ENCODE data around the gene MYH11.

MYH11 gene

DNA sequence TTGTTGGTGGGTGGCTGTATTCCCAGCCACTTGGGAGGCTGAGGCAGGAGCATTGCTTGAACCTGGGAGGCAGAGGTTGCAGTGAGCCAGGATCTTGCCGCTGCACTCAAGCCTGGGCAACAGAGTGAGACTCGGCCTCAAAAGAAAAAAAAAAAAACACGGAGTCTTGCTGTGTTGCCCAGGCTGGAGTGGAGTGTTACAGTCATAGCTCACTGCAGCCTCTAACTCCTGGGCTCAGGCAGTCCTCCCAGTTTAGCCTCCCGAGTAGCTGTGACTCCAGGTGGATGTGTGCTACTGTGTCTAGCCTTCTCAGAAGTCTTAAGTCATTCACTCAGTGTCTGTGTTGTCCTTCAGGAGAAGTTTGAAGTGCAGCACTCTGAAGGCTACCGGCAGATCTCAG is 179.4 kb downstream of the MYH11 start:
- Histone ChIP-seq H3F3A (ENCODE audit: low read depth) (no peaks in the 10 kb centered on the region), H3K9me3 (ENCODE audit: insufficient read depth, low read depth, low read length) (no peaks in the 10 kb centered on the region), H3K9me2 (replicated peaks; ENCODE audit: low read depth, low read length) (no peaks in the 10 kb centered on the region), H3K36me3 (ENCODE audit: insufficient read depth, low read length) (peaks cover 29% of the 10 kb centered on the region; the same call in 1 of the 2 replicates), H2AFZ (ENCODE audit: low read length) (no peak overlapping the region), H3K4me1 (ENCODE audit: insufficient read depth, low read length, poor library complexity, severe bottlenecking) (no peaks in the 10 kb centered on the region), H4K20me1 (ENCODE audit: insufficient read depth, low read length, poor library complexity, severe bottlenecking) (no peaks in the 10 kb centered on the region), H3K27me3 (ENCODE audit: insufficient read depth, low read length, poor library complexity, severe bottlenecking) (no peaks in the 10 kb centered on the region), H3K9ac (ENCODE audit: low read depth, low read length, poor library complexity, severe bottlenecking) (no peak overlapping the region), H3K79me2 (ENCODE audit: insufficient read depth, low read length) (no peaks in the 10 kb centered on the region), H3K4me2 (ENCODE audit: low read depth, low read length, poor library complexity, severe bottlenecking) (no peak overlapping the region), H3K4me3 (ENCODE audit: low read length, poor library complexity, severe bottlenecking) (no peak overlapping the region)
- no peak for TF ChIP-seq EZH2phosphoT487 (IDR thresholded peaks at IDR 0.05; ENCODE audit: borderline replicate concordance)
- TF ChIP-seq, protein P1, sequence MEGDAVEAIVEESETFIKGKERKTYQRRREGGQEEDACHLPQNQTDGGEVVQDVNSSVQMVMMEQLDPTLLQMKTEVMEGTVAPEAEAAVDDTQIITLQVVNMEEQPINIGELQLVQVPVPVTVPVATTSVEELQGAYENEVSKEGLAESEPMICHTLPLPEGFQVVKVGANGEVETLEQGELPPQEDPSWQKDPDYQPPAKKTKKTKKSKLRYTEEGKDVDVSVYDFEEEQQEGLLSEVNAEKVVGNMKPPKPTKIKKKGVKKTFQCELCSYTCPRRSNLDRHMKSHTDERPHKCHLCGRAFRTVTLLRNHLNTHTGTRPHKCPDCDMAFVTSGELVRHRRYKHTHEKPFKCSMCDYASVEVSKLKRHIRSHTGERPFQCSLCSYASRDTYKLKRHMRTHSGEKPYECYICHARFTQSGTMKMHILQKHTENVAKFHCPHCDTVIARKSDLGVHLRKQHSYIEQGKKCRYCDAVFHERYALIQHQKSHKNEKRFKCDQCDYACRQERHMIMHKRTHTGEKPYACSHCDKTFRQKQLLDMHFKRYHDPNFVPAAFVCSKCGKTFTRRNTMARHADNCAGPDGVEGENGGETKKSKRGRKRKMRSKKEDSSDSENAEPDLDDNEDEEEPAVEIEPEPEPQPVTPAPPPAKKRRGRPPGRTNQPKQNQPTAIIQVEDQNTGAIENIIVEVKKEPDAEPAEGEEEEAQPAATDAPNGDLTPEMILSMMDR (conservative IDR thresholded peaks at IDR 0.05; ENCODE audit: low read length): no peak

DNA sequence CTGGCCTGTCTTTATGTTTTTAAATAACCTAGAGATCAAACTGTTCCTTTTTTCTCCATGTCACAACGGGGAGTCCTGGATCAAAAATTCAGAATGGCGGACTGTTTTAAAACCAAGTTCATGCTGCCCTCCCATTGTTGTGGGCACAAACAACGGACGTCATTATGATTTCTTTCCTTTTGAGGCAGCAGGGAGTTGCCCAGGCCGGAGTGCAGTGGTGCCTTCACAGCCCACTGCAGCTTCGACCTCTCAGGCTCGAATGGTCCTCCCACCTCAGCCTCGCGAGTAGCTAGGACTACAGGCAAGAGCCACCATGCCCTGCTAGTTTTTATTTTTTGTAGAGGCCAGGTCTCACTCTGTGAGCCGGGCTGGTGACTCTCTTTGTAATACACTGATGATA is 180.3 kb downstream of the MYH11 start:
- H4K20me1 ChIP-seq (ENCODE audit: insufficient read depth, low read length, poor library complexity, severe bottlenecking): no peaks in the 10 kb centered on the region
- no peak overlapping the region for H2AFZ ChIP-seq (ENCODE audit: low read length)
- H3K4me2 ChIP-seq (ENCODE audit: low read depth, low read length, poor library complexity, severe bottlenecking): no peak overlapping the region
- no peaks in the 10 kb centered on the region for H3K27me3 ChIP-seq (ENCODE audit: insufficient read depth, low read length, poor library complexity, severe bottlenecking)
- H3K9ac ChIP-seq (ENCODE audit: low read depth, low read length, poor library complexity, severe bottlenecking): no peak overlapping the region
- TF ChIP-seq, protein P1 (conservative IDR thresholded peaks at IDR 0.05; ENCODE audit: low read length): no peak
- no peak for TF ChIP-seq EZH2phosphoT487 (IDR thresholded peaks at IDR 0.05; ENCODE audit: borderline replicate concordance)
- no peak overlapping the region for H3K4me3 ChIP-seq (ENCODE audit: low read length, poor library complexity, severe bottlenecking)
- H3K79me2 ChIP-seq (ENCODE audit: insufficient read depth, low read length): no peaks in the 10 kb centered on the region
- no peaks in the 10 kb centered on the region for H3K4me1 ChIP-seq (ENCODE audit: insufficient read depth, low read length, poor library complexity, severe bottlenecking)
- H3K36me3 ChIP-seq (ENCODE audit: insufficient read depth, low read length): peaks cover 34% of the 10 kb centered on the region; the same call in 1 of the 2 replicates
- no peaks in the 10 kb centered on the region for H3K9me2 ChIP-seq (replicated peaks; ENCODE audit: low read depth, low read length)
- H3K9me3 ChIP-seq (ENCODE audit: insufficient read depth, low read depth, low read length): no peaks in the 10 kb centered on the region
- H3F3A ChIP-seq (ENCODE audit: low read depth): no peaks in the 10 kb centered on the region

DNA sequence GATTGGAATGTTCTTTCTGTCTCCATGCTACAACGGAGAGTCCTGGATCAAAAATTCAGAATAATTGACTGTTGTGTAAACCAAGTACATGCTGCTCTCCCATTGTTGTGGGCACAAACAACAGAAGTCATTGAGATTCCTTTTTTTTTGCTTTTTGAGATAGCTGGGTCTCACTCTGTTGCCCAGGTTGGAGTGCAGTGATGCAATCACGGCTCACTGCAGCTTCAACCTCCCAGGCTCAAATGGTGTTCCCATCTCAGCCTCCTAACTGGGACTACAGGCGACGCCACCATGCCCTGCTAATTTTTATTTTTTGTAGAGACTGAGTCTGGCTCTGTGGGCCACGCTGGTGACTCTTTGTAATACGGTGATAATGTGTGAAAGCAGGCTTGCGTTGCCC is 182.3 kb downstream of the MYH11 start:
- no peaks in the 10 kb centered on the region for H4K20me1 ChIP-seq (ENCODE audit: insufficient read depth, low read length, poor library complexity, severe bottlenecking)
- no peaks in the 10 kb centered on the region for H3K79me2 ChIP-seq (ENCODE audit: insufficient read depth, low read length)
- H3K4me2 ChIP-seq (ENCODE audit: low read depth, low read length, poor library complexity, severe bottlenecking): no peak overlapping the region
- TF ChIP-seq EZH2phosphoT487 (IDR thresholded peaks at IDR 0.05; ENCODE audit: borderline replicate concordance): no peak
- TF ChIP-seq, protein P1 (conservative IDR thresholded peaks at IDR 0.05; ENCODE audit: low read length): no peak
- no peaks in the 10 kb centered on the region for H3F3A ChIP-seq (ENCODE audit: low read depth)
- H3K4me3 ChIP-seq (ENCODE audit: low read length, poor library complexity, severe bottlenecking): no peak overlapping the region
- H3K36me3 ChIP-seq (ENCODE audit: insufficient read depth, low read length): peaks cover 43% of the 10 kb centered on the region; the same call in 1 of the 2 replicates
- no peaks in the 10 kb centered on the region for H3K9me3 ChIP-seq (ENCODE audit: insufficient read depth, low read depth, low read length)
- H3K9me2 ChIP-seq (replicated peaks; ENCODE audit: low read depth, low read length): no peaks in the 10 kb centered on the region
- H3K9ac ChIP-seq (ENCODE audit: low read depth, low read length, poor library complexity, severe bottlenecking): no peak overlapping the region
- H3K27me3 ChIP-seq (ENCODE audit: insufficient read depth, low read length, poor library complexity, severe bottlenecking): no peaks in the 10 kb centered on the region
- H3K4me1 ChIP-seq (ENCODE audit: insufficient read depth, low read length, poor library complexity, severe bottlenecking): no peaks in the 10 kb centered on the region
- H2AFZ ChIP-seq (ENCODE audit: low read length): no peak overlapping the region

All from Loucy (cell line).